ENCODE measurements around the gene SYT3. TPM values are rescaled to one million over a fixed set of nuclear protein-coding genes. Genes with fewer than 3 reads are reported as not detected.

SYT3 gene
- total RNA-seq, 2 donors from 2014 or later: 3.0 to 4.4 TPM

DNA sequence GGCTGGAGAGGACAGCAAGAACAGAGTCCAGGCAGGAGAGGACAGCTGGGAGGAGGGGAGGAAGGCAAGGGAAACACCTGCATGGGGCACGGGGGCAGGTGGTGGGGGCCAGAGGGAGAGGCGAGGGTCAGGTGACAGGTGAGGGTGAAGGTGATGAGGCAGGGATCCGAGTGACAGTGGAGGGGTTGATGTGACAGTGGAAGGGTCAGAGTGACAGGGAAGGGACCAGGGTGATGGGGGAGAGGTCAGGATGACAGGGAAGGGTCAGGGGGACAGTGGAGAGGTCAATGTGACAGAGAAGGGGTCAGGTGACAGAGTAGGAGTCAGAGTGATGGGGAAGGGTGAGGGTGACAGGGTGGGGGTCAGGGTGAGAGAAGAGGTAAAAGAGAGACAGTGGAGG, 38.6 kb upstream of the SYT3 start:
- Histone ChIP-seq H3K4me1 (replicated peaks) (no peaks in the 10 kb centered on the region), H3K27ac (no peak overlapping the region), H3K4me3 (no peak overlapping the region), H3K36me3 (no peaks in the 10 kb centered on the region), H3K27me3 (replicated peaks; ENCODE audit: insufficient read depth) (no peaks in the 10 kb centered on the region), H3K9me3 (no peaks in the 10 kb centered on the region)
- 46% methylated on average over 3 of the region's 3 CpGs for WGBS
- intact Hi-C loops (cut with DNase I): no loop called here
- DNase-seq (ENCODE audit: low spot score): no peak
- TF ChIP-seq, protein P1, sequence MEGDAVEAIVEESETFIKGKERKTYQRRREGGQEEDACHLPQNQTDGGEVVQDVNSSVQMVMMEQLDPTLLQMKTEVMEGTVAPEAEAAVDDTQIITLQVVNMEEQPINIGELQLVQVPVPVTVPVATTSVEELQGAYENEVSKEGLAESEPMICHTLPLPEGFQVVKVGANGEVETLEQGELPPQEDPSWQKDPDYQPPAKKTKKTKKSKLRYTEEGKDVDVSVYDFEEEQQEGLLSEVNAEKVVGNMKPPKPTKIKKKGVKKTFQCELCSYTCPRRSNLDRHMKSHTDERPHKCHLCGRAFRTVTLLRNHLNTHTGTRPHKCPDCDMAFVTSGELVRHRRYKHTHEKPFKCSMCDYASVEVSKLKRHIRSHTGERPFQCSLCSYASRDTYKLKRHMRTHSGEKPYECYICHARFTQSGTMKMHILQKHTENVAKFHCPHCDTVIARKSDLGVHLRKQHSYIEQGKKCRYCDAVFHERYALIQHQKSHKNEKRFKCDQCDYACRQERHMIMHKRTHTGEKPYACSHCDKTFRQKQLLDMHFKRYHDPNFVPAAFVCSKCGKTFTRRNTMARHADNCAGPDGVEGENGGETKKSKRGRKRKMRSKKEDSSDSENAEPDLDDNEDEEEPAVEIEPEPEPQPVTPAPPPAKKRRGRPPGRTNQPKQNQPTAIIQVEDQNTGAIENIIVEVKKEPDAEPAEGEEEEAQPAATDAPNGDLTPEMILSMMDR (IDR thresholded peaks at IDR 0.05): no peak
- TF ChIP-seq POLR2A (IDR thresholded peaks at IDR 0.05) (no peak), POLR2AphosphoS5 (IDR thresholded peaks at IDR 0.05) (no peak)

- DNase-seq (ENCODE audit: low spot score): no peak
- intact Hi-C loops (cut with DNase I): no loop called here
- 56% methylated on average over 5 of the region's 5 CpGs for WGBS
- TF ChIP-seq POLR2AphosphoS5 (IDR thresholded peaks at IDR 0.05) (no peak), POLR2A (IDR thresholded peaks at IDR 0.05) (no peak)
- TF ChIP-seq, protein P1 (IDR thresholded peaks at IDR 0.05): no peak
- no peak overlapping the region for H3K27ac ChIP-seq
- no peak overlapping the region for H3K4me3 ChIP-seq
- no peaks in the 10 kb centered on the region for H3K36me3 ChIP-seq
- H3K9me3 ChIP-seq: no peaks in the 10 kb centered on the region
- H3K4me1 ChIP-seq (replicated peaks): no peaks in the 10 kb centered on the region
- no peaks in the 10 kb centered on the region for H3K27me3 ChIP-seq (replicated peaks; ENCODE audit: insufficient read depth)
These were observed 38.0 kb upstream of the SYT3 start for GRCh38 chr19:50677636-50678035.

- WGBS: 59% methylated on average over 1 of the region's 1 CpG
- Histone ChIP-seq H3K9me3 (no peaks in the 10 kb centered on the region), H3K27me3 (replicated peaks; ENCODE audit: insufficient read depth) (no peaks in the 10 kb centered on the region), H3K4me1 (replicated peaks) (no peaks in the 10 kb centered on the region), H3K4me3 (no peak overlapping the region), H3K27ac (no peak overlapping the region), H3K36me3 (no peaks in the 10 kb centered on the region)
- TF ChIP-seq POLR2A (IDR thresholded peaks at IDR 0.05): no peak
- TF ChIP-seq, protein P1 (IDR thresholded peaks at IDR 0.05): no peak
- TF ChIP-seq POLR2AphosphoS5 (IDR thresholded peaks at IDR 0.05): no peak
- no peak for DNase-seq (ENCODE audit: low spot score)
- intact Hi-C loops (cut with DNase I): no loop called here
These were observed 37.0 kb upstream of the SYT3 start for GRCh38 chr19:50676625-50677197.

DNA sequence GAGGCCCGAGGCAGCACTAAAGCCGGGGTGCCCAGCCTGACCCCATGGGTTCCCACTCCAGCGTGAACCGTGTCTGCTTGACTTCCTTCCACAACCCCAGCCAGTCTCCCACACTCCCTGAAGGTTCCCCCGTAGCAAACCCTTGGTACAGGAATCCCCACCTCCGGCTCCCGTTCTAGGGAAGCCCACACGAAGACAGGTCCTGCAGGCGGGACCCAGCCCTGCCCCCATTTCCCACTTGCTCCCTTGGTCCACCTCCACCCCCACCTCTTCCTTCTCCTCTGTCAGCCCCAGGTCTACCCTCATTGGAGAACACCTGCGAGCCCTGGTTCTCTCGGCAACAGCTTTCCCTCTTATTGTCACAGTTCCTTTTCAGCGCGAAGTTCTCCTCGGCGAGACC, 33.4 kb upstream of the SYT3 start:
- H3K27me3 ChIP-seq (replicated peaks; ENCODE audit: insufficient read depth): peaks cover 16% of the 10 kb centered on the region
- intact Hi-C loops (cut with DNase I): no loop called here
- no peaks in the 10 kb centered on the region for H3K36me3 ChIP-seq
- WGBS: 32% methylated on average over 15 of the region's 15 CpGs
- no peak for DNase-seq (ENCODE audit: low spot score)
- no peaks in the 10 kb centered on the region for H3K4me1 ChIP-seq (replicated peaks)
- no peak overlapping the region for H3K27ac ChIP-seq
- no peak overlapping the region for H3K4me3 ChIP-seq
- TF ChIP-seq POLR2AphosphoS5 (IDR thresholded peaks at IDR 0.05) (no peak), POLR2A (IDR thresholded peaks at IDR 0.05) (no peak)
- TF ChIP-seq, protein P1 (IDR thresholded peaks at IDR 0.05): no peak
- H3K9me3 ChIP-seq: no peaks in the 10 kb centered on the region

DNA sequence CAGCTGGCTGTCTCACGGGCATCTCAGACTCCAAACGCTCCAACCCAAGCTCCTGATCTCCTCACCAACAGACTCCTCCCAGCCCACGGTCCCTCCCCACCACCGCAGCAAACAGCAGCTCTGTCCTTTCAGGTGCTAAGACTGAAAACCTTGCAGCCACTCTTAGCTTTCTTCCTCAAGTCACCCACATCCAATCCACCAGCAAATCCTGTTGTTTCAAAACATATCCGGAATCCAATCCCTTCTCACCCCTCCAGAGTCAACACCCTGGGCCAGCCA, 30.4 kb upstream of the SYT3 start:
- intact Hi-C loops (cut with DNase I): no loop called here
- no peaks in the 10 kb centered on the region for H3K4me1 ChIP-seq (replicated peaks)
- no peak overlapping the region for H3K27ac ChIP-seq
- TF ChIP-seq, protein P1 (IDR thresholded peaks at IDR 0.05): no peak
- TF ChIP-seq POLR2AphosphoS5 (IDR thresholded peaks at IDR 0.05): no peak
- no peak for TF ChIP-seq POLR2A (IDR thresholded peaks at IDR 0.05)
- no peak overlapping the region for H3K4me3 ChIP-seq
- no peaks in the 10 kb centered on the region for H3K36me3 ChIP-seq
- no peaks in the 10 kb centered on the region for H3K9me3 ChIP-seq
- H3K27me3 ChIP-seq (replicated peaks; ENCODE audit: insufficient read depth): peaks cover 30% of the 10 kb centered on the region
- DNase-seq (ENCODE audit: low spot score): no peak
- WGBS: 27% methylated on average over 5 of the region's 5 CpGs
